Measurements from ENCODE around the gene DNASE1. TPM values are rescaled to one million over a fixed set of nuclear protein-coding genes. Genes with fewer than 3 reads are reported as not detected.

The DNASE1 gene
- total RNA-seq, 4 donors from 2014 or later, result 10.9 to 19.8 (median 15.6) TPM

GRCh38 chr16:3661922-3662321, 7.4 kb downstream of the DNASE1 start:
- no peak for TF ChIP-seq CTCF (IDR thresholded peaks at IDR 0.05; ENCODE audit: low read depth)

- TF ChIP-seq CTCF (IDR thresholded peaks at IDR 0.05; ENCODE audit: low read depth), result no peak
Observed at GRCh38 chr16:3662601-3663000, 8.1 kb downstream of the DNASE1 start.

GRCh38 chr16:3664187-3664896, 9.9 kb downstream of the DNASE1 start:
- TF ChIP-seq CTCF (IDR thresholded peaks at IDR 0.05; ENCODE audit: low read depth), result no peak

- TF ChIP-seq CTCF (IDR thresholded peaks at IDR 0.05; ENCODE audit: low read depth), result no peak
Observed at GRCh38 chr16:3665508-3665907, 11.0 kb downstream of the DNASE1 start.

GRCh38 chr16:3668626-3669025, 14.1 kb downstream of the DNASE1 start:
- TF ChIP-seq CTCF (IDR thresholded peaks at IDR 0.05; ENCODE audit: low read depth), result no peak

- TF ChIP-seq CTCF (IDR thresholded peaks at IDR 0.05; ENCODE audit: low read depth), result no peak
Observed at GRCh38 chr16:3669082-3669481, 14.6 kb downstream of the DNASE1 start.

- TF ChIP-seq CTCF (IDR thresholded peaks at IDR 0.05; ENCODE audit: low read depth), result no peak
Observed at GRCh38 chr16:3670711-3671110, 16.2 kb downstream of the DNASE1 start.

Data from subcutaneous adipose tissue (tissue), 4 donors.